GM18507 (cell line): ENCODE results near the gene CYP2W1.

Experiments
- DNase-seq: peaks from one replicate; pipeline ENCODE4 v3.0.0; 2011; ENCODE audit warnings: low read depth; ENCODE audit not compliant: insufficient read length; ENCODE audit errors: extremely low spot score
- FAIRE-seq: peaks from 2 replicates; lab custom pipeline; 2011; peaks lifted over from hg19 to GRCh38; lab: Jason Lieb, UNC

CYP2W1 gene

DNA sequence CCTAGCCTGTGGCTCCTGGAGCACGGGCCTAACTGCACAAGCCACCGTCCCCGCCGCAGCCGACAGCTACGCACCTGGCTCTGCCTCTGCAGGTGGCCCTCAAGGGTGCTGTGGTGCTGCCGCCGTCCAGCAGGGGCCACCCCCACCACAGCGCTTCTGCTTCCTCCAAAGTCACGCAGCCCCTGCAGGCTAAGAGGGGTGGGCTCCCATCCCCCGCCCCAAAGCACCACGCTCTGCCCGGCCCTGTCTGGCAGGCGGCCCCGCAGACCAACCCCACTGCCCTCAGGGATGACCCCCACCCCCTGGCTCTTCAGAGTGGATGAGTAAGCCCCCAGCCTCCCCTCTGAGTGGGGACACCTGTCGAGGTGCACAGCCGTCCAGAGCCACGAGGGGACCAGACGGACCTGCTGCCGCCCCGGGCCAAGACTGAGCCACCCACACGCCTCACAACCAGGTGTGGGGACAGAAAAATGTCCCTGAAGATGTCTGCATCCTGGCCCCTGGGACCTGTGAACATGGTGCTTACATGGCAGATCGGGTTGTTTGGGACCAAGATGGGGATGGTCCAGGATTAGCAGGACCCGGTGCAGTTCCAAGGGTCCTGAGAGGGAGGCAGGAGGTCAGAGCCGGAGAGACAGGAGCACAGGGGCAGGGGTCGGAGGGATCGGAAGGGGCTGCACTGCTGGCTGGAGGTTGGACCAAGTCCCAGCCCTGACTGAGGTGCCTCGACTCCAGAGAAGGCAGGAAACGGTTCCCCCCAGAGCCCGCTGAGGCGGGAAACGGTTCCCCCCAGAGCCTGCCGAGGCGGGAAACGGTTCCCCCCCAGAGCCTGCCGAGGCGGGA, 19.5 kb upstream of the CYP2W1 start:
- FAIRE-seq (no peak), DNase-seq (no peak)

DNA sequence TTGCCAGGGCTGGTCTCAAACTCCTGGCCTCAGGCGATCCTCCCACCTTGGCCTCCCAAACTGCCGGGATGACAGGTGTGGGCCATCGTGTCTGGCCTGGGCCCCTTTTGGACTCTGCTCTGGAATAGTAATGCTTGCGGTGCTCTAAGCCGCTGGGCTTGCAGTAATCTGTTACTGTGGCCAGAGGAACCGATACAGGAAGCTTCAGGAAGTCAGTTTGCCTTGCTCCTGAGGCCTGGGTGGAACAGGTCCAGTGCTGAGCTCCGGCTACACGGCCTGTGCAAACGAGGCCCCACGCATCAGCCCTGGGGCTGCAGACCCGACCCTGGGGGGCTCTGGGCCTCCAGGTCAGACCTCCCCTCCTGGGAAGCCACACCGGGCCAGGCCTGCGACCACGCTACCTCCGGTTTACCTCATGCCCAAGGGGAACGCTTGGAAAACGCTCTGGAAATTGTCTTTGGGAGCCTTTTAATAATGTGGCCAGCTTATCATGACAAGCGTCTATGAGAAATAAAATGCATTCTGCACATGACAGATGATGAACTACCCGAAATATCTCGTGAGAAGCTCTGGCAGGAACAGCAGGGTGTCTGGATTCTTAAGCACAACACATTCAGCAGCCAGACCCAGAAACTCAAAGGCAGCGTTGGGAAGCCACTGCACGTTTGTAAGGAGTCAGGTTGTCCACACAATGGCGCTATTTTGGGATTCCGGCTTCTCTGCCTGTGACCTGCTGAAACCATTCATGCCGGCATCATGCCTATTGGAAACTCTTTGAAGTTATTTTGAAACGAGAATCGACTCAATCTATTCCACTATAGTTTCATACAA, 18.4 kb upstream of the CYP2W1 start:
- FAIRE-seq = peak; percentile 80
- DNase-seq = no peak

DNA sequence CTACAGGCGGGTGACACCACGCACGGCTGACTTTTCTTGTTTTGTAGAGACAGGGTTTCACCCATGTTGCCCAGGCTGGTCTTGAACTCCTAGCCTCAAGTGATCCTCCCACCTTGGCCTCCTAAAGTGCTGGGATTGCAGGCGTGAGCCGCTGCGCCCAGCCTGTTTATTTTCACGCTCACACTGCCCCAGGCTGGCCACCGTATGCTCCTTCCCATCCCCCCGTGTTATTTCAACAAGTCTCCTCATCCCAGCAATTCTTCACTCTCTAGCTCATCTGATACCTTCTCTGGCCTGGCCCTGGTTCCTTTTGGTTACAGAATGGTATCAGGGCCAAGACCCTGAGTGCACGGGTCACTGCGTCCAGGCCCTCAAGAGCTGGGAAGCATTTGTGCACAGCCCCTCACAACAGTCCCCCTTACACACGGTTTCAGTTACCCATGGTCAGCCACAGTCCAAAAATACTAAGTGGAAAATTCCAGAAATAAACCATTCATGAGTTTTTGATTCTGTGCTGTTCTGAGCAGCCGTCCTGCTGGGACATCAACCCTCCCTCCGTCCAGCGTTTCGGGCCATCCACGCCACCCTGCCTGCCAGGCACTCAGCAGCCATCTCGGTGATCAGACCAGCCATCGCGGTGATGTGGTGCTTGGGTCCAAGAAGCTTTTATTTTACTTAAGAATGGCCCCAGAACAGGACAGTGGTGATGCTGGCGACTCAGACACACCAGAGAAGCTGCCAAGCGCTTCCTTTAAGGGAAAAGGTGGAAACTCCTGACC, 16.5 kb upstream of the CYP2W1 start:
- no peak for FAIRE-seq
- DNase-seq = no peak

DNA sequence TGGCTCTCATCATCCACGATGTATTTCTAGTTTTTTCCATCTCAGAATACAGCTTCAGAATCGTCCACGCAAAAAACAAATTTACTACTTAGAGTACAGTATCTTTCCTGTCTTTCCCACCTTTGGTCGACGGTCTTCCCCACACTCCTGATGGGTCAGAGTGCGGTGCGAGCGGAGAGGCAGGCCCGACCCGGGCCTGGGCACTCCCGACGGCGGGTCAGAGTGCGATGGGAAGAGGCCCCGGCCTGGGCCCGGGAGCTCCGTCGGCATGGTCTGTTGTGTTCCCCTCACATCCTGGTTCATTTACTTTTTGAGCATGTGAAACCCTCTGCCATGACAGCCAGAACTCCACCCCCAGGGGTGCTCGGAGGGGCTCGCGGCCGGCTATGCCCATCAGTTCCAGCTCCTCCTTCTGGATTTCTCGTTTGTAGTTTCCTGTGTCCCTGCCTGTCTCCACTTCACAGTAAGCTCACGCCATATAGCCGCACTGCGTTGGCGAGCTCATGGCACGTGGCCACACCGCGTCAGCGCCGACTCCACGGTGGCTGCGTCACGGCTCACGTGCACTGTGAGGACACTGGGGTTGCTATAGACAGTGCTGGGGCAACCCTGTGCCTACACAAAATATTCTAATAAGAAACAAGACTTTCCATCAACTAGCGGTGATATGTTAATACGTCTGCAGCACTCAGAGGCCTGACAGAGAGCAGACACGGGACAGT, 15.5 kb upstream of the CYP2W1 start:
- DNase-seq (no peak), FAIRE-seq (no peak)

DNA sequence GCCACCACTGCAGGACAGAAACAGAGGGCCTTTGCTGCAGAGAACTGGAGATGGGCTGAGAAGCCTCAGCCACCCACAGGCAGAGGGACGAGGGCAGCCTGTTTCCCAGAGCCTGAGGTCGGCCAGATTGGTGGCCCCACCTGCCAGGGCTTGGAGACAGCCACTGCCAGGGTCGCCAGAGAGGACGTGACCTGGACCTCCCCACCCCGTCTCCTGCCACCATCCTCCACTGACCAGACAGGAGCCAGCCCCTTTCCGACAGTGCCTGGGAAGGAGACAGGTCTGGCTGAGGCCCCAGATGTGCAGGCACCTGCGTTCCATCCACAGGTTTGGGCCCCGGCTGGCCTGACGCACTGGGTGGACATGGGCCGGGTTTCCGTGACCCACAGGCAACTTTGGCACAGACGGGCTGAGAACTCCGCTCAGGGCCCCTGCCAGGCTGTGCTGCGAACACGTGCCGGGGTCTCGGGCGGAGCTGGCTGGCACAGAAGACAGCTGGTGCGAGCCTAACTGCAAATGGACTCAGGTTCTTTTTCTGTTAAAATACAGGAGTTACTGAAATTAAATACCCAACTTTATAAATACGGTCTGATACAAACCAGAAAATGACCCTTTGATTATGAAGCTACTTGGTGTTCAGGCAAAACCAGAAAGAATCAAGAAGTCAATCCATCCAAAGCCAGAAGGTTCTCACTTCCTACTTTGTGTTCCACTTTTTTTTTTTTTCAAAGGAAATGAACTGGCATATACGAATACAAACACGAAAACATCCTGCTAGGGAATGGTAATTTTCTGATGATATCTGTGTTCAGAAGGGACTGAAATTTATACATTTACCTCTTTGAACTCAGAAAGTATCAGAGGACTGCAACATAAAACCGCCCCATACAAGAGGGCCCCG, 14.5 kb upstream of the CYP2W1 start:
- DNase-seq (no peak), FAIRE-seq (no peak)

DNA sequence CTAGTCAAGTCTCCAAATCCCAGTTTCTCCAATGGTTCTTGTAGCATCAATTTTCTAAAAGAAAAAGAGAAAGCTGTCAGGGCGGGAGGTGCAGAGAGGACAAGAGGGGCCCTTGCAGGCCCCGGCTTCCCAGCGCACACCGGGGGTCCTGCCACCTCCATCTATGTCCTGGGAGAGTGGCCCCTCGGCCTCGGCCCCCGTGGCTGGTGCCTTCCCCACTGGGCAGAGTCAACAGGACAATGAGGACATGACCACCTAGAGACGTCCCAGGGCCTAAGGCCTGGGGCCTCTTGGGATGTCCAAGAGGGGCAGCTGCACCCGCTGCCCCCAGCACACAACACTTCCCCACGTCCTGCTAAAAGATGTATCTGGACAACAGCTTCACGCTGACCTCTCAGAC, 13.6 kb upstream of the CYP2W1 start:
- no peak for FAIRE-seq
- no peak for DNase-seq

DNA sequence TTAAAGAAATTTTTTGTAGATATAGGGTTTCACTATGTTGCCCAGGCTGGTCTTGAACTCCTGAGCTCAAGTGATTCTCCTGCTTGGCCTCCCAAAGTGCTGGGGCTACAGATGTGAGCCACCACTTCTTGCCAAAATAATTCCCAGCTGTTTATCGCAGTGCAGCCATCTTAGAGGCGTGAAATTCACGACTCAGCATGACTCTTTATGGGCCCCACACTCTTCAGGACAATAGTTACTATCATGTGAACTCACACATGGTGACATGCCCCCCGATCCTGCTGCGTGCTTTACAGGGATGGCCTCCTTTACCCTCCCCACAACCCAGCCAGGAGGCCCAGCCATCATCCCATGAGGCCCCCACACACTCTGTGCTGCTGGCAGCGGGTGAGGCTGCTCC, 12.2 kb upstream of the CYP2W1 start:
- no peak for DNase-seq
- no peak for FAIRE-seq

DNA sequence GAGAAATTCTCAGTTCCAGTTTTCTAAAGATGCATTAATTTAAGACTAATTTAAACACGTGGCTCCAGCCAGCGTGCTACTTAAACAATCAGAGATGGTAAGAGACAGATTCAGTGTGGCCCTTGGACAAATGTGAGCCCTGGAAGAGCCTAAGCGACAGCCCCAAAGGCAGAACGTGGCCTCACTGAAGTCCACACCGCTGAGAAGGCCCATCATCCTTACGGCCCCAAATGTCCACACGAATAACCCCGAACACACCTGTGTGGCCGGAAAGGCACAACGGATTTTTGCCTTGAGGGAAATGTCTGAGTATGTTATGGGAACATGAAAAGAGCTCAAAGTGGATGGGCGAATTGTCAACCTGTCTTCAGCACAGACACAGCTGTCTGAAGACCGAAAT, 10.9 kb upstream of the CYP2W1 start:
- no peak for FAIRE-seq
- DNase-seq = no peak

DNA sequence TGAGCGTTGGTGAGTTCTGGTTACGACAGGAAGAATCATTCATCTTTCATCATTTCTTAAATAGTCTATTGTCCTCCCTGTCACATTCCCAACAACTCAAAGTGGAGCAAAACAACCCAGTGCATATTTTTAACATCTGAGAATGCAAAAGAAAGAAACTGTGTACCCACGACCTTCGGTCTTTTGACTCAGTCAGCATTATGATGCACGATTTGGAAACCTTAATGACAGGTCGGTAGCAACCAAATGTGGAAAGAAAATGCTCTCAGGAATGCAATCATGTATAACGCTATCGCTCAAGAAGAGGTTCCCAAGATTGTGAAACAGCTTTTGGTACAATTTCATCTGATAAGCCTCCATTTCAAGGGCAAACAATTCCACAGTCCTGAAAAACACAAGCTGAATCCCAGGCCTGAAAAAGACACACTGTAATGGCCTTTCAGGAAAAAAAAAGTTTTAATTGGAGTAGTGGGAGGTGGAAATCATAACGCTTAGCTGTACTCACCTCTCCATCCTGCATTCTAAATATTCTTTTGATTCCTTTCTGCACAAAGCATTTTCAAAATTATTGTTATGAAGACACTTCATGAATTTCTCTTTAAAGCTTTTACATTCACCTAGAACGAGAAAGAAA, 10.2 kb upstream of the CYP2W1 start:
- FAIRE-seq = no peak
- DNase-seq = no peak

DNA sequence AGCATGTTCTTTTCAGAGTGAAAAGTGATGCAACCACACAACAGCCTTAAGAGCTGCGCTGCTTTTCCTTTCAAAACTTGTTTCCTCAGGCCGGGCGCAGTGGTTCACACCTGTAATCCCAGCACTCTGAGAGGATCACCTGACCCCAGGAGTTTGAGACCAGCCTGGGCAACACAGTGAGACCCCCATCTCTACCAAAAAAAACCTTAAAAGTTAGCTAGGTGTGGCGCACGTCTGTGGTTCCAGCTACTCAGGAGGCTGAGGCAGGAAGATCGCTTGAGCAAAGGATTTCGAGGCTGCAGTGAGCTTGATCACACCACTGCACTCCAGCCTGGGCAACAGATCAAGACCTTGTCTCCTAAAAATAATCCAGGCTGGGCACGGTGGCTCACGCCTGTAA, 9.7 kb upstream of the CYP2W1 start:
- FAIRE-seq (no peak), DNase-seq (no peak)

DNA sequence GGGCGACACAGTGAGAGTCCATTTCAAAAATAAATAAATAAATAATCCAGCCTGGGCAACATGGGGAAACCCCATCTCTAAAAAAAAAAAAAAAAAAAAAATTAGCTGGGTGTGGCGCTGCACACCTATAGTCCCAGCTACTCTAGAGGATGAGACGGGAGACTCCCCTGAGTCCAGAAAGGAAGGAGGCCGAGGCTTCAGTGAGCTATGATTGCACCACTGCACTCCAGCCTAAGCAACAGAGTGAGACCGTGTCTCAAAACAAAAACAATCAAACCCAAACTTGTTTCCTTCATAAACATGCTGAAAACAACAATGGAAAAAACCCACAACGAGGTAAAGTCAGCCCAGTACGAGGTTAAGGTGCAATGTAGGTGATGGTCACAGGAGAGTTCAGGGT, 8.8 kb upstream of the CYP2W1 start:
- DNase-seq = no peak
- no peak for FAIRE-seq

DNA sequence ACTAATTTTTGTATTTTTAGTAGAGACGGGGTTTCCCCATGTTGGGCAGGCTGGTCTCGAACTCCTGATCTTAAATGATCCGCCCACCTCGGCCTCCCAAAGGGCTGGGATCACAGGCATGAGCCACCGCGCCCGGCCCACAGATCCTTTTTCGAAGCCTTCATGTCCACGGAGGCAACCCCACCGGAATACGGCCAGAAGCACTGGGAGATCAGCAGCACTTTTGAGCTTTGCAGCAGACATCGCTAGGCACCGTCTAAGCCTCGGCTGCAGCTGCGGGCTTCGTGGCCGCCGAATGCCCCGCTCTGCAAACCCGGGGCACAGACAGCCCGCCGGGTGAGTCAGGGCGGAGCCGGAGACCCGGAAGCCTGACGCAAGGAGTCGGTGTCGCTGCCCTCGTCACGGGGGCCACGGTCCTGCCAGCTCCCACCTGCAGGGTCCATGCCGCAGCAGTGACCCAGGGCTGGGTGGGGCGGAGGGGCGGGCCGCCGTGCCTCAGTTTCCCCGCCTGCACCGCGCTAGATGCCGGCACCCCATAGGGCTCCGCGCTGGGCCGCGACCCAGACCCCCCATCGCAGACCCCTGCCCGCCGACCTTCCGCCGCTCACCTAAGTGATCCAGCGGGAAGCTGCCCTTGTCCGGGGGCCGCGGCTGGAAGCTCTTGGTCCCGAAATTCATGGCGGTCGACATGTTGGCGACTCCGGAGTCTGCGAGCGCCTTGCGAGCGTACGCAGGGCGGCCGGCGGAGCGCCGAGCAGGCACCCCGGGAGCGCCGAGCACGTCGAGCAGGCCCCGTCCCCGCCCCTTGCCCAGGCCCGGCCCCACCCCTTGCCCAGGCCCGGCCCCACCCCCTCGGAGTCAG, 7.9 kb upstream of the CYP2W1 start, which contains the start of gene COX19:
Gene COX19, minus strand, starts transcription at position 730 of the 862 bp plus-strand sequence. Its CDS starts 40 bp downstream, at position 690.
- peak; percentile 91 for DNase-seq
- no peak for FAIRE-seq

DNA sequence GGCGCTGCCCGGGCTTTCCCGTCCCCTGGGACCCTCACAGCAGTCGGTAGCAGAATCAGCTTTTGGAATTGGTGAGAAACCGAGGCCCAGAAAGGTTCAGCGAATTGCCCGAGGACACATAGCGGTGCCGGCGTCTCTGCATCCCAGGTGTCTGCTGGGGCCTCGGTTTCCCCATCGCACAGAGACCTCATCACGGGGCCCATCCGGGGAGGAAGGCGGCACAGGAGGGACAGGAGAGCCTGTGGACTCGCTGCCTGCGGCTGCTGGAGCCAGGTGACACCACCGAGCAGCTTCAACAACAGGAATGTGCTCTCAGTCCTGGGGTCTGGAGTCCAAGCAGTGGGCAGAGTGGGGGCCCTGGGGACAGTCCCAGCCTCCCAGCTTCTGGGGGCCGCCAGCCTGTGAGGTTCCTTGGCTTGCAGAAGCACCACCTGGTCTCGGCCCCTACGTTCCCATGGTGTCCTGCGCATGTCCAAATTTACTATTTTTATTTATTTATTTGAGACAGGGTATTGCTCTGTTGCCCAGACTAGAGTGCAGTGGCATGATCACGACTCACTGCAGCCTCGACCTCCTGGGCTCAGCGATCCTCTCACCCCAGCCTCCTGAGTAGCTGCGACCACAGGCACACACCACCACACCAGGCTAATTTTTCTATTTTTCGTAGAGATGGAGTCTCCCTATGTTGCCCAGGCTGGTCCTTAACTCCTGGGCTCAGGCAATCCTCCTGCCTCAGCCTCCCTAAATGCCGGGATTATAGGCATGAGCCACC, 7.1 kb upstream of the CYP2W1 start:
- no peak for FAIRE-seq

DNA sequence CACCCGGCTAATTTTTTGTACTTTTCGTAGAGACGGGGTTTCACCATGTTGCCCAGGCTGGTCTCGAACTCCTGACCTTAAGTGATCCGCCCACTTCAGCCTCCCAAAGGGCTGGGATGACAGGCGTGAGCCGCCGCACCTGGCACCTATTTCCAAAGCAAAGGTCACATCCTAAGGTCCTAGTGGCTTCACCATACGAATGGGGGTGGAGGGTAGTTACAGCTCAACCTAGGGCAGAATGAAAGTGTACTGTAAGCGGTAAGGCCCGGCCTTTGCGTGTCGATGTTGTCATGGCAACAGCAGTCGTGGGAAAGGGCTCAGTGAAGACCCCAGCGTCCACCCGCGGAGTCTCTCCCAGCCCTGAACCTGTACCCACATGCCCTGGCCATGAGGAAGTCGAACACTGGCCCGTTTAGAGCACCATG, 6.1 kb upstream of the CYP2W1 start:
- FAIRE-seq (no peak), DNase-seq (no peak)

More for the DNA sequence above, 7.1 kb upstream of the CYP2W1 start:
- DNase-seq = no peak

DNA sequence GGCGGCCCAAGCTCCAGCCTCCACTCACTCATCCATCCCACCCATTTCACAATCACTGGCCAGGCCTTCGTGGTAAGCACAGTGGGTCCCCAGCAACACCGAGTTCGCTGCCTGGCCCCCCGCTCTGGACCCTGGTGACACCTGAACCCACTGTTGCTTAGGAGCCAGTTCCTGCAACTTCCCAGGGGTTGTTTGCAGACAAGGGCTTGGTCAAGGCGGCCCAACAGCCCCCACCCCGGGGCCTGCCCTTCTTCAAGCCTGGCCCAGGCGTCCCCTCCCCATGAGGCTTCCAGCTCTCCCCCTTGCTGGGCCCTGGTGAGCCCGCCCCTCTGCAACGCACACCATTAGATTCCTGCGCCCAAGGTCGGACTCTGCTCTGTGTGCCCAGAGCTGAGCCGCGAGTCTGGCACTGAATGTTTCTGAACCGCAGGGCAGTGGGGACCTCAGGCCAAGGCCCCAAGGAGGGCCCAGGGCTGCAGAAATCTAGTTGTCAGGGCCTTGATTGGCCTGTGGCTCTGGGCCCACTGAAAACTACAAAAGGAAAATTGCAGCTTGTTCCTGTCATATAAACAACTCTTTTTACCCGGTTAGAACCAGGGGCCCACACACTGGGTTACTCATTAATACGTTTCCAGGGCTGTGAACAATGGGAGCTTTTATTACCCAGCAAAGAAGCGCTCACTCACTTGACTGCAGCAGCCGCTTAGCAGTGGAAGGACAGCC, 5.5 kb upstream of the CYP2W1 start:
- no peak for FAIRE-seq
- DNase-seq = peak; percentile 70

DNA sequence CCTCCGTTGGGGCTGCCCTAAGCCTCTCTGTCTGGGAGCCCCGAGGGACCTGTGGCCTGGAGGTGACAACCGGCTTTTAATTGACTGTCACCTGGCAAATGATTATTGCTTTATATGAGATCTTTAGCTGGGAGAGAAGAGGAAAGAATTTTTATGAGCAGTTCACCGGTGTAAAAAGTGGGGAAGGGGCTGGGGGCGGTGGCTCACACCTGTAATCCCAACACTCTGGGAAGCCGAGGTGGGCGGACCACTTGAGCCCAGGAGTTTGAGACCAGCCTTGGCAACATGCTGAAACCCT, 5.0 kb upstream of the CYP2W1 start:
- DNase-seq (no peak), FAIRE-seq (peak; percentile 68)
